ENCODE measurements around the gene SLC7A10. TPM values are rescaled to one million over a fixed set of nuclear protein-coding genes. Genes with fewer than 3 reads are reported as not detected.

The SLC7A10 gene
- total and polyA plus RNA-seq, 4 experiments from 2014 or later, result not detected

GRCh38 chr19:33208904-33209849 lies 16.5 kb downstream of the SLC7A10 start:
- DNase-seq, result no peak
- Mint-ChIP-seq H3K9me3 (no peaks in the 10 kb centered on the region), H3K36me3 (no peaks in the 10 kb centered on the region), H3K27ac (no peak overlapping the region), H3K4me3 (no peak overlapping the region), H3K4me1 (no peaks in the 10 kb centered on the region), H3K27me3 (no peaks in the 10 kb centered on the region)
- Histone ChIP-seq H3K4me3 (ENCODE audit: low read length in 2 of 2) (no peak overlapping the region), H3K9me3 (ENCODE audit: control insufficient read depth in 1 of 2, low read length in 2 of 2) (no peaks in the 10 kb centered on the region), H3K27me3 (ENCODE audit: insufficient read depth, low read length) (no peaks in the 10 kb centered on the region), H3K27ac (ENCODE audit: low read depth, low read length) (no peak overlapping the region), H3K36me3 (ENCODE audit: insufficient read depth, low read length) (no peaks in the 10 kb centered on the region), H3K4me1 (ENCODE audit: insufficient read depth, low read length) (no peaks in the 10 kb centered on the region)
- intact Hi-C loops (cut with micrococcal nuclease), result no loop called here
- ChIA-PET POLR2A (ENCODE audit: partially characterized antibody) (no interaction called here), CTCF (ENCODE audit: partially characterized antibody) (no interaction called here)

GRCh38 chr19:33208371-33208895 lies 17.2 kb downstream of the SLC7A10 start:
- Histone ChIP-seq H3K27me3 (ENCODE audit: insufficient read depth, low read length) (no peaks in the 10 kb centered on the region), H3K4me3 (ENCODE audit: low read length in 2 of 2) (no peak overlapping the region), H3K9me3 (ENCODE audit: control insufficient read depth in 1 of 2, low read length in 2 of 2) (no peaks in the 10 kb centered on the region), H3K4me1 (ENCODE audit: insufficient read depth, low read length) (no peaks in the 10 kb centered on the region), H3K36me3 (ENCODE audit: insufficient read depth, low read length) (no peaks in the 10 kb centered on the region), H3K27ac (ENCODE audit: low read depth, low read length) (no peak overlapping the region)
- Mint-ChIP-seq H3K36me3 (no peaks in the 10 kb centered on the region), H3K4me3 (no peak overlapping the region), H3K27me3 (no peaks in the 10 kb centered on the region), H3K4me1 (no peaks in the 10 kb centered on the region), H3K9me3 (no peaks in the 10 kb centered on the region), H3K27ac (no peak overlapping the region)
- no peak for DNase-seq
- intact Hi-C loops (cut with micrococcal nuclease), result no loop called here
- POLR2A ChIA-PET (ENCODE audit: partially characterized antibody), result no interaction called here
- CTCF ChIA-PET (ENCODE audit: partially characterized antibody), result no interaction called here

- H3K27ac ChIP-seq (ENCODE audit: low read depth, low read length), result no peak overlapping the region
- H3K4me3 ChIP-seq (ENCODE audit: low read length in 2 of 2), result no peak overlapping the region
- ChIA-PET POLR2A (ENCODE audit: partially characterized antibody) (no interaction called here), CTCF (ENCODE audit: partially characterized antibody) (no interaction called here)
- no peaks in the 10 kb centered on the region for H3K9me3 Mint-ChIP-seq
- intact Hi-C loops (cut with micrococcal nuclease), result no loop called here
- no peaks in the 10 kb centered on the region for H3K4me1 Mint-ChIP-seq
- DNase-seq, result no peak
- no peaks in the 10 kb centered on the region for H3K27me3 Mint-ChIP-seq
- no peaks in the 10 kb centered on the region for H3K36me3 ChIP-seq (ENCODE audit: insufficient read depth, low read length)
- H3K4me3 Mint-ChIP-seq, result no peak overlapping the region
- H3K27me3 ChIP-seq (ENCODE audit: insufficient read depth, low read length), result no peaks in the 10 kb centered on the region
- no peak overlapping the region for H3K27ac Mint-ChIP-seq
- H3K9me3 ChIP-seq (ENCODE audit: control insufficient read depth in 1 of 2, low read length in 2 of 2), result no peaks in the 10 kb centered on the region
- H3K4me1 ChIP-seq (ENCODE audit: insufficient read depth, low read length), result no peaks in the 10 kb centered on the region
- H3K36me3 Mint-ChIP-seq, result no peaks in the 10 kb centered on the region
Observed at GRCh38 chr19:33207903-33208302, 17.7 kb downstream of the SLC7A10 start.

GRCh38 chr19:33207040-33207620 lies 18.5 kb downstream of the SLC7A10 start:
- ChIA-PET POLR2A (ENCODE audit: partially characterized antibody) (no interaction called here), CTCF (ENCODE audit: partially characterized antibody) (no interaction called here)
- Mint-ChIP-seq H3K27ac (no peak overlapping the region), H3K9me3 (no peaks in the 10 kb centered on the region), H3K36me3 (no peaks in the 10 kb centered on the region), H3K27me3 (no peaks in the 10 kb centered on the region), H3K4me1 (no peaks in the 10 kb centered on the region), H3K4me3 (no peak overlapping the region)
- Histone ChIP-seq H3K9me3 (ENCODE audit: control insufficient read depth in 1 of 2, low read length in 2 of 2) (no peaks in the 10 kb centered on the region), H3K36me3 (ENCODE audit: insufficient read depth, low read length) (no peaks in the 10 kb centered on the region), H3K27me3 (ENCODE audit: insufficient read depth, low read length) (no peaks in the 10 kb centered on the region), H3K4me1 (ENCODE audit: insufficient read depth, low read length) (no peaks in the 10 kb centered on the region), H3K27ac (ENCODE audit: low read depth, low read length) (no peak overlapping the region), H3K4me3 (ENCODE audit: low read length in 2 of 2) (no peak overlapping the region)
- intact Hi-C loops (cut with micrococcal nuclease), result no loop called here
- DNase-seq, result no peak

GRCh38 chr19:33206261-33207039 lies 19.2 kb downstream of the SLC7A10 start:
- Histone ChIP-seq H3K27ac (ENCODE audit: low read depth, low read length) (no peak overlapping the region), H3K4me1 (ENCODE audit: insufficient read depth, low read length) (no peaks in the 10 kb centered on the region), H3K36me3 (ENCODE audit: insufficient read depth, low read length) (no peaks in the 10 kb centered on the region), H3K9me3 (ENCODE audit: control insufficient read depth in 1 of 2, low read length in 2 of 2) (no peaks in the 10 kb centered on the region), H3K4me3 (ENCODE audit: low read length in 2 of 2) (no peak overlapping the region), H3K27me3 (ENCODE audit: insufficient read depth, low read length) (no peaks in the 10 kb centered on the region)
- H3K4me1 Mint-ChIP-seq, result no peaks in the 10 kb centered on the region
- intact Hi-C loops (cut with micrococcal nuclease), result no loop called here
- no peaks in the 10 kb centered on the region for H3K36me3 Mint-ChIP-seq
- ChIA-PET POLR2A (ENCODE audit: partially characterized antibody) (no interaction called here), CTCF (ENCODE audit: partially characterized antibody) (no interaction called here)
- DNase-seq, result no peak
- H3K27ac Mint-ChIP-seq, result no peak overlapping the region
- H3K27me3 Mint-ChIP-seq, result no peaks in the 10 kb centered on the region
- no peaks in the 10 kb centered on the region for H3K9me3 Mint-ChIP-seq
- no peak overlapping the region for H3K4me3 Mint-ChIP-seq

GRCh38 chr19:33205531-33206260 lies 20.0 kb downstream of the SLC7A10 start:
- no peaks in the 10 kb centered on the region for H3K36me3 Mint-ChIP-seq
- no peaks in the 10 kb centered on the region for H3K4me1 Mint-ChIP-seq
- Histone ChIP-seq H3K4me3 (ENCODE audit: low read length in 2 of 2) (no peak overlapping the region), H3K4me1 (ENCODE audit: insufficient read depth, low read length) (no peaks in the 10 kb centered on the region), H3K36me3 (ENCODE audit: insufficient read depth, low read length) (no peaks in the 10 kb centered on the region), H3K27ac (ENCODE audit: low read depth, low read length) (no peak overlapping the region), H3K9me3 (ENCODE audit: control insufficient read depth in 1 of 2, low read length in 2 of 2) (no peaks in the 10 kb centered on the region), H3K27me3 (ENCODE audit: insufficient read depth, low read length) (no peaks in the 10 kb centered on the region)
- no peaks in the 10 kb centered on the region for H3K9me3 Mint-ChIP-seq
- intact Hi-C loops (cut with micrococcal nuclease), result no loop called here
- POLR2A ChIA-PET (ENCODE audit: partially characterized antibody), result no interaction called here
- H3K27ac Mint-ChIP-seq, result no peak overlapping the region
- no peaks in the 10 kb centered on the region for H3K27me3 Mint-ChIP-seq
- no peak for DNase-seq
- no peak overlapping the region for H3K4me3 Mint-ChIP-seq
- CTCF ChIA-PET (ENCODE audit: partially characterized antibody), result no interaction called here

- POLR2A ChIA-PET (ENCODE audit: partially characterized antibody), result no interaction called here
- intact Hi-C loops (cut with micrococcal nuclease), result no loop called here
- H3K9me3 ChIP-seq (ENCODE audit: control insufficient read depth in 1 of 2, low read length in 2 of 2), result no peaks in the 10 kb centered on the region
- Mint-ChIP-seq H3K9me3 (no peaks in the 10 kb centered on the region), H3K4me1 (no peaks in the 10 kb centered on the region), H3K27me3 (no peaks in the 10 kb centered on the region), H3K27ac (no peak overlapping the region), H3K4me3 (no peak overlapping the region), H3K36me3 (no peaks in the 10 kb centered on the region)
- H3K4me3 ChIP-seq (ENCODE audit: low read length in 2 of 2), result no peak overlapping the region
- no peaks in the 10 kb centered on the region for H3K27me3 ChIP-seq (ENCODE audit: insufficient read depth, low read length)
- DNase-seq, result no peak
- no peaks in the 10 kb centered on the region for H3K36me3 ChIP-seq (ENCODE audit: insufficient read depth, low read length)
- no peaks in the 10 kb centered on the region for H3K4me1 ChIP-seq (ENCODE audit: insufficient read depth, low read length)
- CTCF ChIA-PET (ENCODE audit: partially characterized antibody), result no interaction called here
- H3K27ac ChIP-seq (ENCODE audit: low read depth, low read length), result no peak overlapping the region
Observed at GRCh38 chr19:33205110-33205509, 20.5 kb downstream of the SLC7A10 start.

Measured in CD4-positive, alpha-beta memory T cell (primary cell).